HG03135 (cell line): ENCODE measurements around the gene KCNT1.

ENCODE experiments used
- ATAC-seq: cut with Tn5 transposase; IDR thresholded peaks from one replicate; pipeline ENCODE4 v1.9.1; 2021; ENCODE audit warnings: mild to moderate bottlenecking, moderate library complexity; ENCODE audit not compliant: unreplicated experiment

The KCNT1 gene

DNA sequence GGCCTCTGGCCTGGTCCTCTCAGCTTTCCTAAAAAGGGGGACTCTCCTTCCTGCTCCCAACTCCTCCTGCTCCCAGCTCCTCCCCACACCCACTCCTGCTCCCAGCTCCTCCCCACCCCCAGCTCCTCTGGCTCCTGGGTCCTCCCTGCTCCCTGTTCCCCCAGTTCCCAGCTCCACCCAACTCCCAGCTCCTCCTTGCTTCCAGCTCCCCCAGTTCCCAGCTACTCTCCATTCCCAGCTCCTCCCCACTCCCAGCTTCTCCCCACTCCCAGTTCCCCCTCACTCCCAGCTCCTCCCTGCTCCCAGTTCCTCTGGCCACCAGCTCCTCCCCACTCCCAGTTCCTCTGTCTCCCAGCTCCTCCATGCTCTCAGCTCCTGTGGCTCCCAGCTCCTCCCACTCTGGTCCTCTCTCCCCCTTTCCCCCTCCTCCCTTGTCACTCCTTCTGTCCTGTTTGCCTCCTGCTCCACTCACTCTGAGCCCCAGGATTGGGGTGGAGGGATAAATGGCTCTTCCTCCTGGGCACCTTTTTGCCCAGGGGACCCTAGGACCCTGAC lies 75.7 kb downstream of the KCNT1 start:
- no peak for ATAC-seq

DNA sequence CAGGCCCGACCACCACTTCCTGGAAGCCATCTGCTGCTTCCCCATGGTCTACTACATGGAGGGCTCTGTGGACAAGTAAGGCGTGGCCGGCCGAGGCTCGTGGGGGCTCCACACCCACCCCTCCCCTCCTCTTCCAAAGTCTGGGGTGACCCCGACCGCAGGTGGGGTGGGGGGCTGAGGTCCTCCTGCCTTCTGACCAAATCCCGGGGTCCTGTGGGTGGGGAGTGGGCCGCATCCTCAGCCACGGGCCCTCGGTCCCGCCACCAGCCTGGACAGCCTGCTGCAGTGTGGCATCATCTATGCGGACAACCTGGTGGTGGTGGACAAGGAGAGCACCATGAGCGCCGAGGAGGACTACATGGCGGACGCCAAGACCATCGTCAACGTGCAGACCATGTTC lies 76.4 kb downstream of the KCNT1 start:
- no peak for ATAC-seq

DNA sequence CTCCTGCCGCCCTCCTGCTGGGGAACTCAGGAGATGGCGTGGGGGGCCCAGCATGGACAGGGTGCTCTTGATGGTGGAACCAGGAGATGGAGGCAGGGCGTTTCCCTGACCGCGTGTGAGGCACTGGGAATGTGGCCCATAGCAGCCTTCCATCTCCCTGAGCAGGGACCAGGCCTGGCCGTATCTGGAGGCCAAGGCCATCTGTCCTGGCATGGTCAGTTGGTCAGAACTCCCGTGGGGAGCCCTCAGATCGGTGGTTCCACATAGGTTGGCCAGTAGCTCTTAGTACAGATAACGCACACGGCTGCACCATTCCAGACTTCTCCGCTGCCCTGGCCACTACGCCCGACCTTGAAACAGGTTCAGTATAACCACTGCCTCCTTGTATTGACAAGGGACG lies 77.6 kb downstream of the KCNT1 start:
- ATAC-seq, result no peak

DNA sequence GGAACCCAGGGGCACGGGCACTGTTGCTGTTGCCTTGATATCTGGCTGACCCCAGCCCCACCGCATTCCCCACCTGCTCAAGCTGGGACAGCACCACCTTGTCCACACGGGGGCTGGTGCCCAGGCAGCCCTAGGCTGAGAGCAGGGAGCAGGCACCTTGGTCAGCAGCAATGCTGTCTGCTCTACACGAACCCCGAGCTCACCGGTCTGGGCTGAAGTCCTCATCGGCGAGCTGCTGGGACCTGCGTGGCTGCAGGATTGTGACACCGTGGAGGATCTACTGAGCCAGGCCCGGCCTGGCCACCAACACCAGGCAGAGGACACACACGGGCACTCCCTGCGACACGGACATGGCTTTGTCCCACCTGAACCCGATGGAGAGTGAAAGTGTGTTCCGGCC lies 78.1 kb downstream of the KCNT1 start:
- no peak for ATAC-seq

DNA sequence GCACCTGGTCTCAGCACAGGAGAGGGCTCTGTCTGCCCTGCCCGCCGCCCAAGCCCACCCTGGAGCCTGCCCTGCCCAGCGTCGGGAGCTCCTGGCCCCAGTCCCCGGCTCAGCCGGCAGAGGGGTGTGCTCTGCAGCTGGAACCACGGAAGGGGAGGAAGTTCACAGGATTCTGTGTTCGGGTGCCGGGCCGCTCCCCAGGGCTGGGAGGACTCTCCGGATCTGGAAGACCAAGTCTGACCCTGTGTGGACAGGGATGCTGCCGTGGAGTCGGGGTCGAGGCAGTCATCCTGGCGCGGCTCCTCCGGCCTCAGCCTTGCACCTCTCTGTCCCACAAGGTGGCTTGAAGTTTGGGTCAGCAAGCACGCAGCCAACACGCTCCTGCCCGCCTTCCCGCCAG lies 78.6 kb downstream of the KCNT1 start:
- ATAC-seq, result no peak

DNA sequence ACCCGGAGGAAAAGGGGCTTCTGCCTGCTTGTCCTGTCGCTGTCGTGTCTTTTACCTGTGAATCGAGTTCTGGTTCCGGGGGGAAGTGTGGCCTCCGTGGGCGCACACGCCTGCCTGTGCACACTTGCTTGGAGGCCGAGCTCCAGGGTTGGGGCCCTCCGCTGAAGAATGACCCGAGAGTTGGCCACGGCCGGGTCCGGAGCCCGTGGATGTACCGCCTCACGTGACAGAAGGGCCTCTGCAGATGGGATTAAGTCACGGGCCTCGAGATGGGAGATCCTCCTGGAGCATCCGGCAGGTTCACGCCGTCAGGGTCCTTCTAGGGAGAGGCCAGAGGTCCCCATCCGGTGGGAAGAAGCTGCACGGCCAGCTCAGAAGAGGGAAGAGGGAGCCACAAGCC lies 81.0 kb downstream of the KCNT1 start:
- ATAC-seq, result no peak

DNA sequence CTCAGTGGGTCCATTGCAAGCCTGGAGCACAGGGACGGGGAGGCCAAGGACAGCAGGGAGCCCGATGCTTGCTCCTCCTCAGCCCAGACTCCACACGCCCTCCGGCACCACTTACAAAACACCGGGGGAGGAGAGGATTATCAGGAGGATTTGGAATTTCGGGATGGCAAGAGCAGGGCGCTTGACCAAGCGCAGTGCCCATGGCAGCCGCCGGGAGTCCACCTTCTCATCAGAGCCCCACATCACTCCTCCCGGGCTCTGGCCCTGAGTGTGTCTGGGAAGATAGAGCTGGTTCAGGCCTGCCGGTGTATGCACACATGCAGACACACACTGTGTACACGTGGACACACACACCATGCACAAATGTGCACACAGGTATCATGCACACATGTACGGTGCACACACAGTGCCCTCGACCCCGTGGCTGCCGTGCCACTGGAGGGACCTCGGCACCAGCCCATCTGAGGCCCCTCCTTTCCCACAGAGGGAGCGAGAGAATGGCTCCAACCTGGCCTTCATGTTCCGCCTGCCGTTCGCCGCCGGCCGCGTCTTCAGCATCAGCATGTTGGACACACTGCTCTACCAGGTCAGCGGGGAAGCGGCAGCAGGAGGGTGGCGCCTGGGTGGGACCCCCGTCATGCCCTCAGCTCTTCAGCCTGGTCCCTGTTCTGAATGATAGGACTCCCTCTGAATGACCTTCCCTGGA lies 81.7 kb downstream of the KCNT1 start:
- ATAC-seq, result no peak

DNA sequence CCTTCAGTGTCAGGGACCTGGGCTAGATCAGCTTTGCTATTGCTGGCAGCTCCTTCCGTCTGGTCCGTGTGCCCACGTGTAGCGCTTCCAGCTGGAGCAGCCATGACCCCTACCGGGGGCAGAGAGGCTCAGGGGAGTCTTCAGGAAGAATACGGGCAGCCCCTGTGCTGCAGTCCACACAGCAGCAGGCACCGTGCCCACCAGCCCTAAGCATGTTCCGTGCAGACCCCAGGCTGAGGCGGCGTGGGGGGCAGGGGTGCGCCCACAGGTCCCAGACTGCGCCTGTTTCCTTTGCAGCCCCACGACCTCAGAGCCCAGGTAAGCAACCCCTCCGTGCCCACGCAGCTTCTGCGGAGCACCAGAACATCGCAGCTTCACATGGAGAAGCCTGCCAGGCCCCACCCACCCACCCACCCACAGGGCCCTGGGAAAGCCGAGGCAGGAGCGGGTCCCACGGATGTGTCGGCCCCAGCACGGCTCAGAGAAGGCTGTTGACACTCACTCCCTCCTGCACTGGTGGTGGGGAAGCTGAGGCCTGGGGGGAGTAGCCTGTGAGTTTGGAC lies 83.1 kb downstream of the KCNT1 start:
- ATAC-seq, result no peak

DNA sequence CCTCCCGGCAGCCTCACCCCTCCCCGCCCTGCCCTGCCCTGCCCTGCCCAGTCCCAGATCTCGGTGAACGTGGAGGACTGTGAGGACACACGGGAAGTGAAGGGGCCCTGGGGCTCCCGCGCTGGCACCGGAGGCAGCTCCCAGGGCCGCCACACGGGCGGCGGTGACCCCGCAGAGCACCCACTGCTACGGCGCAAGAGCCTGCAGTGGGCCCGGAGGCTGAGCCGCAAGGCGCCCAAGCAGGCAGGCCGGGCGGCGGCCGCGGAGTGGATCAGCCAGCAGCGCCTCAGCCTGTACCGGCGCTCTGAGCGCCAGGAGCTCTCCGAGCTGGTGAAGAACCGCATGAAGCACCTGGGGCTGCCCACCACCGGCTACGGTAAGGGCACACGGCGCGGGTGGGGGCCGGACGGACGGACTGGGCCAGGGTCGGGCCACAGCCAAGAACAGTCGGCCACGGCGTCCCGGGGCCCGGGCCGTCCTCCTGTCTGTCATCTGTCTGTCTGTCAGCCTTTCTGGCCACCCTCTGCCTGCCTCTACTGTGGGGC lies 84.2 kb downstream of the KCNT1 start:
- ATAC-seq, result no peak

DNA sequence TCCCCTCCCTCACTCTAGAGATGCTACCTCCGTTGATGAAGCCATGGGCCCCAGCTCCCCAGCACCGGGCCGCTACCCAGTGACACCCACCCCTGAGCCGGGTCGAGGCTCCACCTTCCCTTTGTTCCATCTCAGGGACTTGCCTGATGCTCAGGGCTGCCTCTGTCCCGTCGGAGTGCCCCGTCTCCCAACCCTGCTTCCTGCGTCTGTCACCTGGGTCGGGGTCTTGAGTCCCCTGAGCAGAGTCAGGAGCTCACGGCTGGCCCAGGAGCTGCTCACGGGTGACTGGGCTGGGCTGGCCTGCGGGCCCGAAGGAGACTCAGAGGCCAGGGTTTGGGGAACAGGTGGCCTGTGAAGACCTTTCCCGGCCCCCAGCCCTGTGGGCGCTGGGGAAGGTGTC lies 85.3 kb downstream of the KCNT1 start:
- ATAC-seq, result no peak

DNA sequence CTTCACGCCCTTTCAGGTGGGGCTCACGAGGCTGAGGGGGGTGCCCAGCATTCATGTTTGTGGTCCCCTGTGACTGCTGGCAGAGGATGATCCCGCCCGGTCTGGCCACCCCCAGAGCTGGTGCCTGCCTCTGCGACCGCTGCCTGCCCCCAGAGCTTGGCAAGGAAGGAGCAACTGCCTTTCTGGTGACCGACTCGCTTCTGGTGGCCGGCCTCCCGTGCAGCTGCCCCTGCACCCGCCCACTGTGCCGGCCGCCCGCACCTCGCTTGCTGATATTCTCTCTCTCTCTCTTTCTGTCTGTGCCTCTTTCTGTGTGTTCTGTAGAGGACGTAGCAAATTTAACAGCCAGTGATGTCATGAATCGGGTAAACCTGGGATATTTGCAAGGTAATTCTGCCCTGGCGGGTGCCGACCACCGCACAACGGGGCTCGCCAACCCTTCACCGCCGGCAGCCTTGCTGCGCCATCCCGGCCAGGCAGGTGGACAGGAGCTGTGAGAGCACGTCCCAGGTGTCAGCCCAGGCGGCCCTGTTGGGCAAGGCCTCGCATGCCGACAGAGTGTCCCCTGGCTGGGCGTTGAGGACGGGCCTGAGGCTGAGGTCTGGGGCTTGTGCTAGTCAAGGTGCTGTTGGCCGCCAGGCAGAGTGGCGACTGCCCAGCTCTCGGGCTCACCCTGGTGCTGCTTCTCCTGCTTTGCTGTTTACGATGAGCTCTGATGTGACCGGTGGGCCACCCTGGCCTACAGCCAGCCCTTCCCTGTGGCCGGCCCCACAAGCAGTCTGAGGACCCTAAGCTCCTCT lies 86.0 kb downstream of the KCNT1 start:
- no peak for ATAC-seq

DNA sequence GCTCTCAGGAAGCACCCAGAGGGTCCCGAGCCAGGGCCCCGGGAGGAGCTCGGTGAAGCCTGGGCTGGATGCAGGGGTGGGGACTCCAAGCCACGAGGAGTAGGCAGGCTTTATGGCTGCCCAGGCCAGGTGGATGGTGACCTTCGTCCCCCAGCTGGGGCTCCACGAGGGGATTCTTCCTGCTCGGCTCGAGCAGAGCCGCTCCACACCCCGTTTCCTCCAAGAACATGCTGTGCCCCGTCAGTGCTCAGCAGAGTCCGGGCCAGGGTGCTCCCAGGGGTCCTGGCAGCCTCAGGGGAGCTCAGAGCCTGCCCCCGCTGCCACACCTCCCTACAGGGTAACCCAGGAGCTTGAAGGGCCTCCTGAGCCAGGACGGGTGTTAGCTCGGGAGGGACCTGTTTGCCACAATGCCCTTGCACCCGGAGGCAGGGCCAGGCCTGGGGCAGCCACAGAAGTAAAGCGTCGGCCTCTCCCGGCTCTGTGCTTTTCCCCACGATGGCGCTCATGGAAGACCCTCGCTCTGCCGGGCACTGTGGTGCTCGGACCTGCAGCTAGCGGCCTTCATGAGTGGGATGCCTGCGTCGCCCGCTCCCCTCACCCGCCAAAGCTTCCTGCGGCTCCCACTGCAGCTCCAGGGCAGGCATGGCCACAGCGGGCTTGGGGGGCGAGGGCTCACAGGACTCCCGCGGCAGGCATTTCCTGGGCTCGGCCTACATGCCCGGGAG lies 86.8 kb downstream of the KCNT1 start:
- no peak for ATAC-seq

DNA sequence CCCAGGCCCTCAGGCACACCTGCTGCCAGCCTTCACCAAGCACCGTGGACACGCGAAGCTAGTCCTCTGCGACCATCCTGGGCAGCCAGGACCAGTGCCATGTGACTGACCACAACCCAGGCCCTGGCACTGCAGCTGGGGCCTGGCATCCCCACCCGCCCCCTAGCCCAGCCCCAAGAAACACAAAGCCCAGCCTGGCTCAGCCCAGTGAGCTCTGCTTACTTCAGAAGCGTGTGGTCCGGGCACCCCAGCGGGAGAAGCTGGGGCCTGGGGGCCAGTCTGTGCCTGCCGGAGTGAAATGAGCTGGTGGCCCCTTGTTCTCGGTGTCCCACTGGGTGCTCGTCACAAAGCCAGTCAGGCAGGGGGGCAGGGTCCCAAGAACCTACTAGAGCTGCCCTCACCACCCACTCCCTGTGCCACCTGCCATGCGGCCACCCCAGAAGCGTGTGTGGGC lies 87.9 kb downstream of the KCNT1 start:
- ATAC-seq, result no peak

DNA sequence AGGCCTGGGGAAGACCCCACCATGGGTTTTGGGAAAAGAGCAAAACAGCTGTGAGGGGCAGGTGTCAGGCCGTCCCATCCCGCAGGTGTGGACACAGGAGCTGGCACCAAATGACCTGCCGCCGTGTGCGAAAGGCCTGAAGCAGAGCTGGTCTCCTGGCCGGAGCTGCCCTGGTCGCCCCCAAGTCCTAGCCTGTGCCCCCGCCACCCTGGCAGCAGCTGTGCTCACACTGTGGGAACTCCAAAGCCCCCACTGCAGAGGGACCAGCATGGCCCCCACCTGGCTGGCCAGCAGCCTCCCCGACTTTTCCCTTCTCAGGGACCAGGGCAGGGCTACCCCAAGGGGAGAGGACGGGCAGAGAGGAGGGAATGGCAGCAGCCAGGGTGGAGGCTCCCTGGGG lies 88.4 kb downstream of the KCNT1 start:
- ATAC-seq, result no peak

DNA sequence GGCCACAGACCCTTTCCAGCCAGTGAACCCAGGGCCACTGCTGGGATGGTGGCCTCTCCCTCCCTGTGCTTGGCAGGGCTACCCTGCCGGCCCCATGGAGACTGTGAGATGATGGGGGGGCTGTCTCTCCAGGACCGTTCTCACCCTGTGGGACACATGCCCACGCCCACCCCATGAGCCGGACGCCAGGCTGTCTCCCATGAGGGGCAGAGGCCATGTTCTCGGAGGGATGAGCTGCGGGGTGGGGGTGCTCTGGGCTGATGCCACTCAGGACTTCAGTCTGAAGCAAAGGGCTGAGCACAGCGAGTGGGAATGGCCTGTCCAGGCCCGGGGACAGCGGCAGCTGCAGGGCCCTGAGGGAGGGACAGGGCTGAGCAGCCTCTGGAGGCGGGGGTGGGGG lies 88.9 kb downstream of the KCNT1 start:
- ATAC-seq, result no peak

DNA sequence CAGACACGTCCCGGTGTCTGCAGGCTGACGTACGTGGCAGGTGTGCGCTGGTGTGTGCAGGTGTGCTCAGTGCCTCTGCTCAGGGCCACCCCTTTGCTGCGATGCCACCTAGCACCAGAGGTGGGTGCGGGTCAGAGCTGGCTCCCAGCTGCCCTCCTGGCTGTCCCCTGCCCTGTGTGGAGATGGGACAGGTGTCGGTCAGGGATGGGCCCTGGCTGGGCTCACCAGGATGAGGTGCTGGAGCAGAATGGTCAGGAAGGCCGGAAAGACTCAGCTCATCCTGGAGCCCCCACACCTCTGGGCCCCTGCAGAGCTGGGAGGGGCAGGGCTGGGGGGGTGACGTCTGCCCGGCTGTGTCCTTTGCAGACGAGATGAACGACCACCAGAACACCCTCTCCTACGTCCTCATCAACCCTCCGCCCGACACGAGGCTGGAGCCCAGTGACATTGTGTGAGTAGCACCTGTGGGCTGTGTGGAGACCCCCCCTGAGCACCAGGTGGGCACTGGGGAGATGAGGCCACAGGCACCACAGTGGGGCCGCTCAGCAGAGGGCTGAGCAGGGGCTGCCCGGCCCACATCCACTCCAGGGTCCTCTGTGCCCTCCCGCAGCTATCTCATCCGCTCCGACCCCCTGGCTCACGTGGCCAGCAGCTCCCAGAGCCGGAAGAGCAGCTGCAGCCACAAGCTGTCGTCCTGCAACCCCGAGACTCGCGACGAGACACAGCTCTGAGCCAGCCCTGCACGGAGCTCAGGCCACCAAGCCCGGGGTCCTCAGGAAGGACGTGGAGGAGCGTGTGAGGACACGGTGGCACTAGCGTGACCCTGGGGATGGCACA lies 89.7 kb downstream of the KCNT1 start:
- no peak for ATAC-seq

DNA sequence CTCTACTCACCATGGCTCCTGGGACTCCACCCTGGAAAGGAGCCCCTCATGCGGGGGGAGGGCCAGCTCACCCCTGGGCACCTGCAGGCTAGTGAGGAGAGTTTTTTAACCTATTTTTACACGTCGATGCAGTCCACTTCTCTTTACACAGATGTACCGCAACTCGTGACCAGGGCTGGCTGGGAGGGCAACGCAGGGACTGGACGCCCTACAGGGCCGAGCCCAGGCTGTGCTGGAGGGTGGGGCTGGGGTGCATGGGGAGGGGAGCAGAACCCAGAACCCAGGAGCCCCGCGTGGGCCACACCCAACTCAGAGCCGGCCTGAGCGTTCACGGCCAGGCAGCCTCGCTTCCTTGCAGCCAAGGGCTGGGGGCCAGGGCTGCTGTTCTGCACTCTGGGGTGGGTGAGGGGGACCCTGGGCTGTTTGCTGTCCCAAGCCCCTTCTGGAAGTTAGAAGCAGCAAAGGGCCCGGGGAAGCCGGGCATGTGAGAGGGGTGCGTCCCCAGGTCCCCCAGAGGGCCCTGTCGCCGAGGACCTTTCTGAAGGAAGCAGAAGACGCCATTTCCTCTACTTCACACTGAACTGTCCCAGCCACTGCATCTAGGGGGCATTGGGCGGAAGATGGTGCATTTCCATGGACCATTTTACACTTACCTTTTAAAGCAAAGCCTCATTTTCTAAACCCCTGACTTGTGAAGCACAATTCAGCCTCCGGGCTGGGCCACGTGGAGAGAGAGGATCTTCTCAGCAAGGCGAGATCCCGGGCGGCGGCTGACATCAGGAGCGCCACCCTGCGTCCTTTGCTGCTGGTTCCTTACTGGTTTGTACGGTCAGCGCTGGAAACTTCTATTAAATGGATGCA lies 90.5 kb downstream of the KCNT1 start:
- ATAC-seq, result no peak

DNA sequence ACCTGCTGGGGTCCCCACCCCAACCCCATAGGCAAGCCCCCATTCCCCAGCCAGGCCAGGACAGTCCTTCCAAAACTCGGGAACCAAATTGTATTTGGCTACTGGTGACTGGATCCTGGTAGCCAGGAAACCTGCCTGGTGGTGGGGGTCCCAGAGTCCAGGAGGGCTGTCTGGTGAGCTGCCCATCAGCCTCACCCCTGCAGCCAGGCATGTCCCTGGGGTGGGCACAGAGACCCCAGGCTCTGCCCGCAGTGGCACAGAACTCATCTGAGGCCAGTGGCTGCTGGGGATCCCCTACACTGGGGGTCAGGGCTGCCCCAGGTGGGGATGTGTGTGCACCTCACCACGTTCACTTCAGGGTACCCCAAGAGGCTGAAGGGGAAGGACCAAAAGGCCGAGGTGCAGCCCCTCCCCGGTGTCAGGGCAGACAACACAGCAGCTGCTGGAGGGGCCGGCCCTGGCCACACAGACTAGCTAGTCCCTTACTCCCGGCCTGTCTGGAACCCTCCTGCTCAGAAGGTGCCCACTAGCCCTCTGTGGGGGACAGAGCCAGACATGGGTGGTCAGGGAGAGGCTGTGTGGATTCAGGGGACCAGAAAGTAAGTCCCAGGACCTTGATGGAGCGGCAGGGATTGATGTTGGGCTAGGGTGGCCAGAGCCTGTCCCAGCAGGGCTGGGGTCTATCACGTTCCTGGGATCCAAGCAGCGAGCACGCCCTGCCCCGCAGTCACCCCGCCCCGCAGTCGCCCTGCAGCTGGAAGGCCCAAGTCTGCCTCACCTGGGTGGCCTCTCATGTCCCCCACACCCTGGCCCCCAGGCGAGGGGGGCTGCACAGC lies 91.5 kb downstream of the KCNT1 start:
- ATAC-seq, result no peak
